Activated CD8-positive, alpha-beta T cell treated with anti-CD3 and anti-CD28 coated beads, Interleukin-2, amount 10 ng/mL, durations not matched to agents 7 days and 5 days (primary cell): ENCODE measurements around the gene QPCT. TPM values are rescaled to one million over a fixed set of nuclear protein-coding genes. Genes with fewer than 3 reads are reported as not detected.
"Not testable (repeated sequence)": the region's sequence is repeated elsewhere in the genome, so short reads cannot be mapped to it uniquely, and the experiment has no call there.

Source experiments
- ATAC-seq: fragments of 150-1000 bp; cut with Tn5 transposase; one replicate; pipeline ENCODE4 v1.10.0; 2021; ENCODE audit warnings: moderate library complexity
- CTCF ChIA-PET: fragments of 350-600 bp; sonication (Branson Sonifier 250); formaldehyde crosslinking; loops from one replicate; lab custom pipeline; 2021; ENCODE audit warnings: antibody characterized with exemption; lab: Charles Lee
- POLR2A ChIA-PET: fragments of 350-600 bp; sonication (Branson Sonifier 250); formaldehyde crosslinking; loops from one replicate; lab custom pipeline; 2021; ENCODE audit warnings: antibody characterized with exemption; lab: Charles Lee
- DNase-seq: peaks from one replicate; pipeline ENCODE4 v3.0.0-alpha.2; 2020
- H3K27ac Mint-ChIP-seq: one replicate; pipeline ENCODE4 v1.8.0; 2021; ENCODE audit warnings: mild to moderate bottlenecking, mixed read lengths
- H3K27me3 Mint-ChIP-seq: one replicate; pipeline ENCODE4 v1.8.0; 2021; ENCODE audit warnings: low read depth, mixed read lengths
- H3K36me3 Mint-ChIP-seq: one replicate; pipeline ENCODE4 v1.8.0; 2021; ENCODE audit warnings: low read depth, mixed read lengths
- H3K4me1 Mint-ChIP-seq: one replicate; pipeline ENCODE4 v1.8.0; 2021; ENCODE audit warnings: low read depth, mixed read lengths
- H3K4me3 Mint-ChIP-seq: one replicate; pipeline ENCODE4 v1.8.0; 2021; ENCODE audit warnings: mild to moderate bottlenecking, mixed read lengths
- H3K9me3 Mint-ChIP-seq: one replicate; pipeline ENCODE4 v1.8.0; 2022; ENCODE audit warnings: mixed read lengths; ENCODE audit not compliant: insufficient read depth
- total RNA-seq, 2 experiments: library from RNA; stranded (reverse); gene quantifications; one replicate each; pipeline ENCODE4 v1.2.3, GENCODE V29; 2021

The QPCT gene
- total RNA-seq: not detected

- POLR2A ChIA-PET: no interaction called here
- Mint-ChIP-seq H3K9me3 (no peaks in the 10 kb centered on the region), H3K4me1 (peaks cover 12% of the 10 kb centered on the region), H3K4me3 (peak within 1 kb of the TSS; percentile 66), H3K27me3 (peaks cover 66% of the 10 kb centered on the region), H3K27ac (no peak within 1 kb of the TSS), H3K36me3 (no peaks in the 10 kb centered on the region)
- ATAC-seq (peak; percentile 92), DNase-seq (peak; percentile 71)
- CTCF ChIA-PET: no interaction called here
Measured at GRCh38 chr2:37344453-37345361, at the start of gene QPCT. Gene QPCT, plus strand, starts transcription at chr2:37344630. Its CDS starts 102 bp downstream, at chr2:37344732.

- H3K27ac Mint-ChIP-seq, CTCF ChIA-PET, DNase-seq, H3K4me3 Mint-ChIP-seq, ATAC-seq, H3K36me3 Mint-ChIP-seq, H3K4me1 Mint-ChIP-seq, H3K9me3 Mint-ChIP-seq, POLR2A ChIA-PET, H3K27me3 Mint-ChIP-seq: not testable (repeated sequence)
Measured at GRCh38 chr2:37294858-37295257, 49.6 kb upstream of the QPCT start.

GRCh38 chr2:37295469-37296073 lies 48.9 kb upstream of the QPCT start:
- H3K36me3 Mint-ChIP-seq: peaks cover 3% of the 10 kb centered on the region
- H3K4me3 Mint-ChIP-seq: no peak overlapping the region
- ATAC-seq (no peak), DNase-seq (no peak)
- H3K27ac Mint-ChIP-seq: no peak overlapping the region
- no peaks in the 10 kb centered on the region for H3K9me3 Mint-ChIP-seq
- H3K4me1 Mint-ChIP-seq: no peaks in the 10 kb centered on the region
- no peaks in the 10 kb centered on the region for H3K27me3 Mint-ChIP-seq
- CTCF ChIA-PET: no interaction called here
- POLR2A ChIA-PET: no interaction called here

GRCh38 chr2:37297632-37298031 lies 46.8 kb upstream of the QPCT start:
- ATAC-seq (no peak), DNase-seq (no peak)
- H3K4me1 Mint-ChIP-seq: no peaks in the 10 kb centered on the region
- CTCF ChIA-PET: no interaction called here
- no peak overlapping the region for H3K4me3 Mint-ChIP-seq
- no peaks in the 10 kb centered on the region for H3K27me3 Mint-ChIP-seq
- no peaks in the 10 kb centered on the region for H3K9me3 Mint-ChIP-seq
- POLR2A ChIA-PET: no interaction called here
- H3K36me3 Mint-ChIP-seq: no peaks in the 10 kb centered on the region
- no peak overlapping the region for H3K27ac Mint-ChIP-seq

GRCh38 chr2:37300146-37300545 lies 44.3 kb upstream of the QPCT start:
- CTCF ChIA-PET: interaction anchor here (0.7 kb wide), 1 partner anchor 881 kb away, joined by 3 read pairs; no protein-coding TSS in a partner anchor
- H3K4me3 Mint-ChIP-seq: no peak overlapping the region

GRCh38 chr2:37300578-37300977 lies 43.9 kb upstream of the QPCT start:
- ATAC-seq (no peak), DNase-seq (no peak)
- Mint-ChIP-seq H3K27ac (no peak overlapping the region), H3K36me3 (peaks cover 2% of the 10 kb centered on the region), H3K4me3 (no peak overlapping the region), H3K9me3 (no peaks in the 10 kb centered on the region), H3K4me1 (no peaks in the 10 kb centered on the region), H3K27me3 (no peaks in the 10 kb centered on the region)
- CTCF ChIA-PET: interaction anchor here (0.6 kb wide), 1 partner anchor 238 kb away, joined by 3 read pairs; no protein-coding TSS in a partner anchor
- POLR2A ChIA-PET: no interaction called here

More at GRCh38 chr2:37300146-37300545, 44.3 kb upstream of the QPCT start:
- no peak for ATAC-seq
- H3K4me1 Mint-ChIP-seq: no peaks in the 10 kb centered on the region
- H3K27ac Mint-ChIP-seq: no peak overlapping the region
- no peaks in the 10 kb centered on the region for H3K9me3 Mint-ChIP-seq
- POLR2A ChIA-PET: no interaction called here
- peaks cover 2% of the 10 kb centered on the region for H3K36me3 Mint-ChIP-seq
- DNase-seq: no peak
- no peaks in the 10 kb centered on the region for H3K27me3 Mint-ChIP-seq

GRCh38 chr2:37301408-37301807 lies 43.0 kb upstream of the QPCT start:
- Mint-ChIP-seq H3K4me1 (no peaks in the 10 kb centered on the region), H3K27ac (no peak overlapping the region), H3K4me3 (no peak overlapping the region), H3K27me3 (no peaks in the 10 kb centered on the region), H3K36me3 (peaks cover 2% of the 10 kb centered on the region), H3K9me3 (no peaks in the 10 kb centered on the region)
- ChIA-PET CTCF (interaction anchor here (0.6 kb wide), 1 partner anchor 237 kb away, joined by 3 read pairs; no protein-coding TSS in a partner anchor), POLR2A (no interaction called here)
- DNase-seq: no peak
- no peak for ATAC-seq

- Mint-ChIP-seq H3K4me1 (no peaks in the 10 kb centered on the region), H3K4me3 (no peak overlapping the region), H3K27me3 (no peaks in the 10 kb centered on the region), H3K27ac (no peak overlapping the region), H3K36me3 (peaks cover 2% of the 10 kb centered on the region), H3K9me3 (no peaks in the 10 kb centered on the region)
- ChIA-PET POLR2A (no interaction called here), CTCF (no interaction called here)
- ATAC-seq (no peak), DNase-seq (no peak)
Measured at GRCh38 chr2:37302701-37303252, 41.7 kb upstream of the QPCT start.

- no peaks in the 10 kb centered on the region for H3K9me3 Mint-ChIP-seq
Measured at GRCh38 chr2:37306024-37306423, 38.4 kb upstream of the QPCT start.

GRCh38 chr2:37307500-37307899 lies 36.9 kb upstream of the QPCT start:
- CTCF ChIA-PET: interaction anchor here (0.6 to 1.5 kb wide), 2 partner anchors 89 to 510 kb away, joined by 3 to 4 read pairs; no protein-coding TSS in a partner anchor
- H3K4me1 Mint-ChIP-seq: peaks cover 1% of the 10 kb centered on the region
- H3K4me3 Mint-ChIP-seq: no peak overlapping the region
- no peaks in the 10 kb centered on the region for H3K27me3 Mint-ChIP-seq
- ATAC-seq (no peak), DNase-seq (no peak)
- no peak overlapping the region for H3K27ac Mint-ChIP-seq
- peaks cover 2% of the 10 kb centered on the region for H3K36me3 Mint-ChIP-seq
- H3K9me3 Mint-ChIP-seq: no peaks in the 10 kb centered on the region
- POLR2A ChIA-PET: interaction anchor here (0.7 to 1.3 kb wide), 2 partner anchors 76 to 343 kb away, joined by 3 to 4 read pairs; partner anchors contain the start of genes CEBPZ and NDUFAF7

More at GRCh38 chr2:37306024-37306423, 38.4 kb upstream of the QPCT start:
- no peaks in the 10 kb centered on the region for H3K27me3 Mint-ChIP-seq
- POLR2A ChIA-PET: no interaction called here
- H3K27ac Mint-ChIP-seq: no peak overlapping the region
- H3K4me3 Mint-ChIP-seq: no peak overlapping the region
- no peak for ATAC-seq
- no peaks in the 10 kb centered on the region for H3K4me1 Mint-ChIP-seq
- H3K36me3 Mint-ChIP-seq: peaks cover 2% of the 10 kb centered on the region
- CTCF ChIA-PET: interaction anchor here (1.1 kb wide), 1 partner anchor 12 kb away, joined by 3 read pairs; no protein-coding TSS in a partner anchor
- DNase-seq: no peak

- POLR2A ChIA-PET: interaction anchor here (1.3 kb wide), 1 partner anchor 8 kb away, joined by 4 read pairs; no protein-coding TSS in a partner anchor
- no peaks in the 10 kb centered on the region for H3K9me3 Mint-ChIP-seq
- no peaks in the 10 kb centered on the region for H3K27me3 Mint-ChIP-seq
- H3K27ac Mint-ChIP-seq: no peak overlapping the region
- CTCF ChIA-PET: interaction anchor here (1.2 kb wide), 1 partner anchor 562 kb away, joined by 3 read pairs; no protein-coding TSS in a partner anchor
- peaks cover 21% of the 10 kb centered on the region for H3K36me3 Mint-ChIP-seq
- H3K4me1 Mint-ChIP-seq: peaks cover 20% of the 10 kb centered on the region
- no peak overlapping the region for H3K4me3 Mint-ChIP-seq
- ATAC-seq (no peak), DNase-seq (no peak)
Measured at GRCh38 chr2:37315364-37315763, 29.1 kb upstream of the QPCT start.
